ENCODE results near the gene UNKL. TPM values are rescaled to one million over a fixed set of nuclear protein-coding genes. Genes with fewer than 3 reads are reported as not detected.

The UNKL gene
- total and polyA plus RNA-seq, 4 donors: 13.2 to 32.5 (median 19.1) TPM

DNA sequence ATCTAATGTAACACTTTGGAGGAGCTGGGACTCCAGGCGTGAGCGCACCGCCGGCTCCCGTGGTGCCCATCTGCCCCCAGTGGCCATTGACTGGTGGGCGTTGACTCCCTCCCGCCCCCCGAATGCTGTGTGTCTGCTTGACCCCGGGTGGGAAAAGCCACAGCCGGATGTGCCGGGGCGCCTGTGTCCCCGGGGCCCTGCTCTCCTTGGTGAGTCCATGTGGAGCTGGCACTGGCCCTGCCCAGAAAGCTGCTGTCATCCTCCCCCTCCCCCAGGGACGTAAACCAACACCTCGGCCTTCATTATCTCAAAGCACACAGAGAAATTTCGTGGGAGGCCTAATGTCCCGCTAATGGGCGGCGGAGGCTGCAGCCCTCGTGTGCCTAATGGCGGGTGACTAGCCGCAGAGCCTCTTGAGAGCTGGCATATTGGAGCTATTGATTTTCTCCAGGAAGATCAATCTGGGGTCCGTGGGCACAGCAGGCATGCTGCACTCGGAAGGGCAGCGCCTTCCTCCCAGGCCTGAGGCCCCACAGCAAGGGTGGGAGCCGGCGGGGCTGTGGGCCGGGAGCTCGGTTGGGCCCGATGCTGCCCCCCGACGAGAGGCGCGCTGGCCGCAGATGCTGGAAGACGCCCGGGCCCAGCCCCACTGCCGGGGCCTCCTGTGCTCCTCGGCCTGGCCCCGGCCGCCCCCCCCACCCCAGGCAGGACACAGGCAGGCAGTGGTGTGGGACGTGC is 12.4 kb upstream of the UNKL start:
- Histone ChIP-seq H3K36me3 (ENCODE audit: control insufficient read depth, insufficient read depth, low read length) (peaks cover 18% of the 10 kb centered on the region), H3K4me1 (ENCODE audit: control insufficient read depth, insufficient read depth, low read length) (peaks cover 25% of the 10 kb centered on the region), H3K9me3 (ENCODE audit: control insufficient read depth, insufficient read depth, low read length) (no peaks in the 10 kb centered on the region), H3K4me3 (ENCODE audit: low read depth, low read length) (no peak overlapping the region), H3K27ac (ENCODE audit: low read depth, low read length) (no peak overlapping the region), H3K27me3 (ENCODE audit: control insufficient read depth, insufficient read depth, low read length) (no peaks in the 10 kb centered on the region)
- 58% methylated on average over 40 of the region's 42 CpGs for WGBS (ENCODE audit: insufficient coverage)
- DNase-seq (ENCODE audit: low read depth in 4 of 6, low spot score in 6 of 6): peak in 1 of 6 donors; percentile 32

DNA sequence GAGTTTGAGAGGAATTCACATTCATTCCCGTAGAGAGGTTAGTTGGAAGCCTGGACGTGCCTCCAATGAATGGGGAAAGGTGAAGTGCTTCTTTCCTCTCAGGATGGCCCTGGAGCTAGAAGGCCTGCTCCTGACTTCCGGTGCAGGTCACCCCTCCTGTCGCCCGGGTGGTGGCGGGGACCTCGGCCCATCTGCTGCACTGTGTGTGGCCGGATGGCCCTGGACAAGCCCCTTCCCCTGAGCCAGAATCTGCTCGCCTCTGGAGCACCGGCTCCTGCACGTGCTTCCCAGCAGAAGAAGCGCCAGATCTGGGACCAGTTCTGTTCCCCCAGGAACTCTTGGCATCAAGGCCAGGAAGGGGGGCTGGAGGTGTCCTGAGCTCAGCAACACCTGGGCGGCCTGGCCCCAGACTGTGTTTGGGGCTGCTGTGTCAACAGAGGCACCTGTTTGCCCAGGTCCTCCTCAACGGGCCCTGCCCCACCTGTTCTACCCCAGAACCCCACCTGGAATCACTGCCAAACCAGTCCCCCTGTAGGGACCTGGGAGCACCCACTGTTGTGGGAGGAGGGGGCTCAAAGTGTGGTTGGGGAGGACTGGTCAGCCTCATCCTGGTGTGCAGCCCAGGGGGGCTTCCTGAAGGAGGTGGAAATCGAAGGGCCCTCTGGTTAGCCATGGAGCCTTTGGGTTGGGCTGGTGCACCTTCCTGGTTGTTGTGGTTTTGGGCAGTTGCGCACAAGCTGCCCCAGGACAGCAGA is 11.3 kb upstream of the UNKL start:
- H3K4me3 ChIP-seq (ENCODE audit: low read depth, low read length): no peak overlapping the region
- no peak overlapping the region for H3K27ac ChIP-seq (ENCODE audit: low read depth, low read length)
- DNase-seq (ENCODE audit: low read depth in 4 of 6, low spot score in 6 of 6): no peak
- peaks cover 26% of the 10 kb centered on the region for H3K4me1 ChIP-seq (ENCODE audit: control insufficient read depth, insufficient read depth, low read length)
- 89% methylated on average over 15 of the region's 16 CpGs for WGBS (ENCODE audit: insufficient coverage)
- no peaks in the 10 kb centered on the region for H3K9me3 ChIP-seq (ENCODE audit: control insufficient read depth, insufficient read depth, low read length)
- H3K36me3 ChIP-seq (ENCODE audit: control insufficient read depth, insufficient read depth, low read length): peaks cover 13% of the 10 kb centered on the region
- no peaks in the 10 kb centered on the region for H3K27me3 ChIP-seq (ENCODE audit: control insufficient read depth, insufficient read depth, low read length)

DNA sequence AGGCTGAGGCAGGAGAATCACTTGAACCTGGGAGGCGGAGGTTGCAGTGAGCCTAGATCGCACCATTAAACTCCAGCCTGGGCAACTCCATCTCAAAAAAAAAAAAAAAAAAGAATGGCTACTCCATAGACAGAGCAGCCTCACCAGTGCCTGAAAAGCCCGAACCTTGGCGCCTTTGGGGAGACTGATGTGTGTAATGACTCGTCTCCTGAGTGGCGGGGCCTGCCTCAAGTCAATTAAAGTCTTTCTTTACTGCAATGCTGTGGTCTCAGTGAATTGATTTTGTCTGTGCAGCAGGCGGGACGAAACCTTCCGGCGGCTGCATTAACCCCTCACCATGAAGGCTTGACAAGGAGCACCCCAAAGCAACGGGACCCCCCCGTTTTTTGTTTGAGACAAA is 9.5 kb upstream of the UNKL start:
- Histone ChIP-seq H3K4me1 (ENCODE audit: control insufficient read depth, insufficient read depth, low read length) (peaks cover 23% of the 10 kb centered on the region), H3K27ac (ENCODE audit: low read depth, low read length) (no peak overlapping the region), H3K4me3 (ENCODE audit: low read depth, low read length) (no peak overlapping the region), H3K36me3 (ENCODE audit: control insufficient read depth, insufficient read depth, low read length) (peaks cover 16% of the 10 kb centered on the region), H3K27me3 (ENCODE audit: control insufficient read depth, insufficient read depth, low read length) (no peaks in the 10 kb centered on the region), H3K9me3 (ENCODE audit: control insufficient read depth, insufficient read depth, low read length) (no peaks in the 10 kb centered on the region)
- WGBS (ENCODE audit: insufficient coverage): 60% methylated on average over 6 of the region's 12 CpGs
- DNase-seq (ENCODE audit: low read depth in 4 of 6, low spot score in 6 of 6): no peak

GRCh38 chr16:1422076-1422475 is 7.6 kb upstream of the UNKL start:
- Histone ChIP-seq H3K4me1 (ENCODE audit: control insufficient read depth, insufficient read depth, low read length) (peaks cover 34% of the 10 kb centered on the region), H3K27ac (ENCODE audit: low read depth, low read length) (no peak overlapping the region), H3K9me3 (ENCODE audit: control insufficient read depth, insufficient read depth, low read length) (no peaks in the 10 kb centered on the region), H3K27me3 (ENCODE audit: control insufficient read depth, insufficient read depth, low read length) (no peaks in the 10 kb centered on the region), H3K36me3 (ENCODE audit: control insufficient read depth, insufficient read depth, low read length) (peaks cover 20% of the 10 kb centered on the region), H3K4me3 (ENCODE audit: low read depth, low read length) (no peak overlapping the region)
- no peak for DNase-seq (ENCODE audit: low read depth in 4 of 6, low spot score in 6 of 6)
- WGBS (ENCODE audit: insufficient coverage): 86% methylated on average over 9 of the region's 10 CpGs

GRCh38 chr16:1420111-1420539 is 5.6 kb upstream of the UNKL start:
- Histone ChIP-seq H3K4me3 (ENCODE audit: low read depth, low read length) (peak overlapping the region; percentile 97), H3K4me1 (ENCODE audit: control insufficient read depth, insufficient read depth, low read length) (peaks cover 29% of the 10 kb centered on the region), H3K27me3 (ENCODE audit: control insufficient read depth, insufficient read depth, low read length) (no peaks in the 10 kb centered on the region), H3K9me3 (ENCODE audit: control insufficient read depth, insufficient read depth, low read length) (no peaks in the 10 kb centered on the region), H3K27ac (ENCODE audit: low read depth, low read length) (peak overlapping the region; percentile 64), H3K36me3 (ENCODE audit: control insufficient read depth, insufficient read depth, low read length) (peaks cover 12% of the 10 kb centered on the region)
- no peak for DNase-seq (ENCODE audit: low read depth in 4 of 6, low spot score in 6 of 6)
- WGBS (ENCODE audit: insufficient coverage): 2% methylated on average over 22 of the region's 22 CpGs

DNA sequence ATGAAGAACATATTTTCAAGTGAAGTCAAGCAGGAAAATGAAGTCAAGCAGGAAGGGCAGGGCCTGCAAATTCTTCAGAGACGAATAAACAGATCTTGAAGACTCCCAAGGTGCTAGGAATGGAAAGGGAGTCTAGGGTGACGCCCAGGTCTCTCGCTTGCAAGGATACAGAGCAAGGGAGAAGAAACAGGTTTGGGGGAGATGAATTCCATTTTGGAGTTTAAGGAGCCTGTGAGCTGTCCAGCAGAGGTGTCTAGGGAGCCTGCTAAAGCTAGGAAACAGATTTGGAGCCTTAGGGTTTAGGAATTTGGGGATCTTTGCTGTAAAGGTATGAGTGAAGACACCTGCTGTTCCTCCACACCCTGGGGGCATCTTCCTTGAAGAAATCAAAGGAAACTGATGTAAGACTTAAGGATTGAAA is 2.0 kb upstream of the UNKL start:
- Histone ChIP-seq H3K27me3 (ENCODE audit: control insufficient read depth, insufficient read depth, low read length) (no peaks in the 10 kb centered on the region), H3K36me3 (ENCODE audit: control insufficient read depth, insufficient read depth, low read length) (peaks cover 24% of the 10 kb centered on the region), H3K4me3 (ENCODE audit: low read depth, low read length) (no peak overlapping the region), H3K4me1 (ENCODE audit: control insufficient read depth, insufficient read depth, low read length) (peaks cover 42% of the 10 kb centered on the region), H3K9me3 (ENCODE audit: control insufficient read depth, insufficient read depth, low read length) (no peaks in the 10 kb centered on the region), H3K27ac (ENCODE audit: low read depth, low read length) (no peak overlapping the region)
- WGBS (ENCODE audit: insufficient coverage): 83% methylated on average over 3 of the region's 3 CpGs
- no peak for DNase-seq (ENCODE audit: low read depth in 4 of 6, low spot score in 6 of 6)

- Histone ChIP-seq H3K4me3 (ENCODE audit: low read depth, low read length) (peak overlapping the region; percentile 60), H3K9me3 (ENCODE audit: control insufficient read depth, insufficient read depth, low read length) (no peaks in the 10 kb centered on the region), H3K4me1 (ENCODE audit: control insufficient read depth, insufficient read depth, low read length) (peaks cover 25% of the 10 kb centered on the region), H3K27me3 (ENCODE audit: control insufficient read depth, insufficient read depth, low read length) (no peaks in the 10 kb centered on the region), H3K27ac (ENCODE audit: low read depth, low read length) (no peak overlapping the region), H3K36me3 (ENCODE audit: control insufficient read depth, insufficient read depth, low read length) (peaks cover 28% of the 10 kb centered on the region)
- 2% methylated on average over 85 of the region's 85 CpGs for WGBS (ENCODE audit: insufficient coverage)
- peak in 2 of 6 donors; percentile 14 to 49 for DNase-seq (ENCODE audit: low read depth in 4 of 6, low spot score in 6 of 6)
Observed at GRCh38 chr16:1413684-1414531, 596 bp downstream of the UNKL start.

DNA sequence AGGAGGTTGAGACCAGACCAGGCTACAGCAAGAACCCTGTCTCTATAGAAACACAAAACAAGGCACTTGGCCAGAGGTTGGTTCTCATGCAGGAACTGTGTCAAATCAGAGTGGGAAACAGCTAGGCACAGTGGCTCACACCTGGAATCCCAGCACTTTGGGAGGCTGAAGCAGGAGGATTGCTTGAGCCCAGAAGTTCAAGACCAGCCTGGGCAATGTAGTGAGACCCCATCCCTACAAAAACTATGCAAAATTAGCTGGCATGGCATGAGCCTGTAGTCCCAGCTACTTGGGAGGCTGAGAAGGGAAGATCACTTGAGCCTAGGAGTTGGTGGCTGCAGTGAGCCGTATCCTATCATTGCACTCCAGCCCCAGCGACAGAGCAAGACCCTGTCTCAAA is 1.7 kb downstream of the UNKL start:
- H3K36me3 ChIP-seq (ENCODE audit: control insufficient read depth, insufficient read depth, low read length): peaks cover 20% of the 10 kb centered on the region
- H3K27ac ChIP-seq (ENCODE audit: low read depth, low read length): no peak overlapping the region
- DNase-seq (ENCODE audit: low read depth in 4 of 6, low spot score in 6 of 6): no peak
- H3K27me3 ChIP-seq (ENCODE audit: control insufficient read depth, insufficient read depth, low read length): no peaks in the 10 kb centered on the region
- H3K9me3 ChIP-seq (ENCODE audit: control insufficient read depth, insufficient read depth, low read length): no peaks in the 10 kb centered on the region
- no peak overlapping the region for H3K4me3 ChIP-seq (ENCODE audit: low read depth, low read length)
- H3K4me1 ChIP-seq (ENCODE audit: control insufficient read depth, insufficient read depth, low read length): peaks cover 25% of the 10 kb centered on the region
- WGBS (ENCODE audit: insufficient coverage): no CpG with 5 or more reads among the region's 2 CpGs

- H3K4me1 ChIP-seq (ENCODE audit: control insufficient read depth, insufficient read depth, low read length): peaks cover 19% of the 10 kb centered on the region
- H3K9me3 ChIP-seq (ENCODE audit: control insufficient read depth, insufficient read depth, low read length): no peaks in the 10 kb centered on the region
- peak overlapping the region; percentile 75 for H3K4me3 ChIP-seq (ENCODE audit: low read depth, low read length)
- DNase-seq (ENCODE audit: low read depth in 4 of 6, low spot score in 6 of 6): peak; percentile 74 to 97 (median 80)
- peak overlapping the region; percentile 77 for H3K27ac ChIP-seq (ENCODE audit: low read depth, low read length)
- WGBS (ENCODE audit: insufficient coverage): under 1% methylated on average over 41 of the region's 42 CpGs
- no peaks in the 10 kb centered on the region for H3K27me3 ChIP-seq (ENCODE audit: control insufficient read depth, insufficient read depth, low read length)
- H3K36me3 ChIP-seq (ENCODE audit: control insufficient read depth, insufficient read depth, low read length): peaks cover 49% of the 10 kb centered on the region
Observed at GRCh38 chr16:1408171-1408837, 6.2 kb downstream of the UNKL start.

Data from spinal cord (tissue), 10 donors.